ENCODE measurements around the gene PPP1R16B. TPM values are rescaled to one million over a fixed set of nuclear protein-coding genes. Genes with fewer than 3 reads are reported as not detected.

PPP1R16B gene
- polyA plus RNA-seq, 1 donor from 2014 or later, result 1.9 TPM

DNA sequence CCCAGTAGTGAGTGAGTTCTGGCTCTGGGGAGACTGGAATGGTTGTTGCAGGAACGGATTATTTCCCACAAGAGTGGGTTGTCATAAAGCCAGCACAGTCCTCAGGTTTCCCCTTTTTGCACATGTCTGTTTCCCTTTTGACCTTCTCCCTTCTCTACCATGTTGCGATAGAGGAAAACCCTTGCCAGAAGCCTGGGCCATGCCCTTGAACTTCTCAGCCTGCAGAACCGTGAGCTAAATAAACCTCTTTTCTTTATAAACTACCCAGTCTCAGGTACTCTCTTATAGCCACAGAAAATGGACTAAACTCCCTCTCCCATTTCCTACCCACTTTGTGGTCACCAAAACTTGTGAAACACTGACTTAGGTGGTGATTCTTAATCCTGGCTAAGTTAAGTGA lies 7.2 kb upstream of the PPP1R16B start:
- Histone ChIP-seq H3K9ac (ENCODE audit: low read length) (no peak overlapping the region), H3K9me3 (ENCODE audit: low read length) (no peaks in the 10 kb centered on the region), H3K9me2 (ENCODE audit: insufficient read depth, low read length) (no peaks in the 10 kb centered on the region), H3K36me3 (ENCODE audit: insufficient read depth, low read length) (no peaks in the 10 kb centered on the region), H3F3A (ENCODE audit: insufficient read depth, low read length, poor library complexity, severe bottlenecking) (no peaks in the 10 kb centered on the region), H3K27ac (ENCODE audit: low read length) (no peak overlapping the region), H3K27me3 (ENCODE audit: insufficient read depth, low read depth, low read length) (no peaks in the 10 kb centered on the region), H3K79me2 (replicated peaks; ENCODE audit: insufficient read depth, low read length) (no peaks in the 10 kb centered on the region), H3K4me2 (ENCODE audit: low read length) (no peak overlapping the region), H2AFZ (ENCODE audit: low read depth, low read length) (no peak overlapping the region), H3K4me3 (ENCODE audit: low read length) (no peak overlapping the region), H4K20me1 (ENCODE audit: insufficient read depth) (no peaks in the 10 kb centered on the region)
- no peak for TF ChIP-seq CTCF (IDR thresholded peaks at IDR 0.05; ENCODE audit: poor library complexity, severe bottlenecking)
- TF ChIP-seq TAF1 (IDR thresholded peaks at IDR 0.05; ENCODE audit: low read depth), result no peak
- no peak for TF ChIP-seq MXI1 (conservative IDR thresholded peaks at IDR 0.05; ENCODE audit: poor library complexity, severe bottlenecking)
- TF ChIP-seq EP300 (conservative IDR thresholded peaks at IDR 0.05; ENCODE audit: poor library complexity, severe bottlenecking), result no peak
- TF ChIP-seq EZH2 (IDR thresholded peaks at IDR 0.05; ENCODE audit: borderline replicate concordance, insufficient read depth, low read length, poor library complexity, severe bottlenecking), result no peak
- no peak for TF ChIP-seq SMC3 (conservative IDR thresholded peaks at IDR 0.05; ENCODE audit: poor library complexity)
- TF ChIP-seq, protein P1, sequence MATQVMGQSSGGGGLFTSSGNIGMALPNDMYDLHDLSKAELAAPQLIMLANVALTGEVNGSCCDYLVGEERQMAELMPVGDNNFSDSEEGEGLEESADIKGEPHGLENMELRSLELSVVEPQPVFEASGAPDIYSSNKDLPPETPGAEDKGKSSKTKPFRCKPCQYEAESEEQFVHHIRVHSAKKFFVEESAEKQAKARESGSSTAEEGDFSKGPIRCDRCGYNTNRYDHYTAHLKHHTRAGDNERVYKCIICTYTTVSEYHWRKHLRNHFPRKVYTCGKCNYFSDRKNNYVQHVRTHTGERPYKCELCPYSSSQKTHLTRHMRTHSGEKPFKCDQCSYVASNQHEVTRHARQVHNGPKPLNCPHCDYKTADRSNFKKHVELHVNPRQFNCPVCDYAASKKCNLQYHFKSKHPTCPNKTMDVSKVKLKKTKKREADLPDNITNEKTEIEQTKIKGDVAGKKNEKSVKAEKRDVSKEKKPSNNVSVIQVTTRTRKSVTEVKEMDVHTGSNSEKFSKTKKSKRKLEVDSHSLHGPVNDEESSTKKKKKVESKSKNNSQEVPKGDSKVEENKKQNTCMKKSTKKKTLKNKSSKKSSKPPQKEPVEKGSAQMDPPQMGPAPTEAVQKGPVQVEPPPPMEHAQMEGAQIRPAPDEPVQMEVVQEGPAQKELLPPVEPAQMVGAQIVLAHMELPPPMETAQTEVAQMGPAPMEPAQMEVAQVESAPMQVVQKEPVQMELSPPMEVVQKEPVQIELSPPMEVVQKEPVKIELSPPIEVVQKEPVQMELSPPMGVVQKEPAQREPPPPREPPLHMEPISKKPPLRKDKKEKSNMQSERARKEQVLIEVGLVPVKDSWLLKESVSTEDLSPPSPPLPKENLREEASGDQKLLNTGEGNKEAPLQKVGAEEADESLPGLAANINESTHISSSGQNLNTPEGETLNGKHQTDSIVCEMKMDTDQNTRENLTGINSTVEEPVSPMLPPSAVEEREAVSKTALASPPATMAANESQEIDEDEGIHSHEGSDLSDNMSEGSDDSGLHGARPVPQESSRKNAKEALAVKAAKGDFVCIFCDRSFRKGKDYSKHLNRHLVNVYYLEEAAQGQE (IDR thresholded peaks at IDR 0.05; ENCODE audit: borderline replicate concordance), result no peak
- TF ChIP-seq RAD21 (conservative IDR thresholded peaks at IDR 0.05), result no peak
- TF ChIP-seq POLR2AphosphoS5 (IDR thresholded peaks at IDR 0.05), result no peak

- H3K4me2 ChIP-seq (ENCODE audit: low read length), result no peak overlapping the region
- H3K9ac ChIP-seq (ENCODE audit: low read length), result no peak overlapping the region
- no peaks in the 10 kb centered on the region for H3K9me2 ChIP-seq (ENCODE audit: insufficient read depth, low read length)
- no peaks in the 10 kb centered on the region for H3K9me3 ChIP-seq (ENCODE audit: low read length)
- H3F3A ChIP-seq (ENCODE audit: insufficient read depth, low read length, poor library complexity, severe bottlenecking), result no peaks in the 10 kb centered on the region
- no peak overlapping the region for H3K27ac ChIP-seq (ENCODE audit: low read length)
- no peaks in the 10 kb centered on the region for H3K27me3 ChIP-seq (ENCODE audit: insufficient read depth, low read depth, low read length)
- no peaks in the 10 kb centered on the region for H4K20me1 ChIP-seq (ENCODE audit: insufficient read depth)
- no peak overlapping the region for H2AFZ ChIP-seq (ENCODE audit: low read depth, low read length)
- no peaks in the 10 kb centered on the region for H3K36me3 ChIP-seq (ENCODE audit: insufficient read depth, low read length)
- no peak for TF ChIP-seq EZH2 (IDR thresholded peaks at IDR 0.05; ENCODE audit: borderline replicate concordance, insufficient read depth, low read length, poor library complexity, severe bottlenecking)
- TF ChIP-seq SMC3 (conservative IDR thresholded peaks at IDR 0.05; ENCODE audit: poor library complexity), result no peak
- TF ChIP-seq, protein P1 (IDR thresholded peaks at IDR 0.05; ENCODE audit: borderline replicate concordance), result no peak
- no peak for TF ChIP-seq TAF1 (IDR thresholded peaks at IDR 0.05; ENCODE audit: low read depth)
- no peak for TF ChIP-seq MXI1 (conservative IDR thresholded peaks at IDR 0.05; ENCODE audit: poor library complexity, severe bottlenecking)
- no peak for TF ChIP-seq RAD21 (conservative IDR thresholded peaks at IDR 0.05)
- no peak for TF ChIP-seq POLR2AphosphoS5 (IDR thresholded peaks at IDR 0.05)
- TF ChIP-seq CTCF (IDR thresholded peaks at IDR 0.05; ENCODE audit: poor library complexity, severe bottlenecking), result no peak
- no peak for TF ChIP-seq EP300 (conservative IDR thresholded peaks at IDR 0.05; ENCODE audit: poor library complexity, severe bottlenecking)
- H3K4me3 ChIP-seq (ENCODE audit: low read length), result no peak overlapping the region
- H3K79me2 ChIP-seq (replicated peaks; ENCODE audit: insufficient read depth, low read length), result no peaks in the 10 kb centered on the region
Observed at GRCh38 chr20:38799203-38799602, 6.3 kb upstream of the PPP1R16B start.
